IMR-90 (cell line): ENCODE results near the gene NCAM1. TPM values are rescaled to one million over a fixed set of nuclear protein-coding genes. Genes with fewer than 3 reads are reported as not detected.

Experiments
- ATAC-seq: fragments of 200-7000 bp; cut with Tn5 transposase; 2 replicates; pipeline ENCODE4 v1.9.1; 2020; ENCODE audit warnings: low read depth, mild to moderate bottlenecking, moderate library complexity
- BruUV-seq: library from RNA; stranded (reverse); fragments of 400-500 nt; replicated peaks from 2 replicates; lab custom pipeline; 2021; lab: Mats Ljungman, UMichigan
- CTCF ChIA-PET: fragments of 300-600 bp; formaldehyde crosslinking; extraction: SDS; loops from one replicate; lab custom pipeline; 2021; ENCODE audit warnings: antibody characterized with exemption; lab: Yijun Ruan, JAX
- POLR2A ChIA-PET: fragments of 300-600 bp; sonication (Branson Sonifier 250); formaldehyde crosslinking; loops from one replicate; lab custom pipeline; 2022; ENCODE audit warnings: antibody characterized with exemption; ENCODE audit not compliant: unreplicated experiment; lab: Charles Lee
- DNase-seq: peaks from one replicate; pipeline ENCODE4 v3.0.0; 2013
- H2AFZ ChIP-seq: replicated peaks from 2 replicates; pipeline ENCODE3; 2013; ENCODE audit warnings: low read length, mild to moderate bottlenecking; ENCODE audit not compliant: poor library complexity
- H2AK5ac ChIP-seq: 2 replicates; pipeline ENCODE4 v1.6.1; 2013; ENCODE audit warnings: low read depth, low read length, inconsistent platforms
- H2AK9ac ChIP-seq: replicated peaks from 2 replicates; pipeline ENCODE3; 2013; ENCODE audit warnings: mild to moderate bottlenecking, low read depth, low read length, moderate library complexity; ENCODE audit not compliant: poor library complexity
- H2BK120ac ChIP-seq: 2 replicates; pipeline ENCODE4 v1.6.1; 2013; ENCODE audit warnings: low read depth, low read length, inconsistent platforms
- H2BK15ac ChIP-seq: 3 replicates; pipeline ENCODE4 v1.6.1; 2013; ENCODE audit warnings: low read depth, low read length, inconsistent platforms
- H2BK20ac ChIP-seq: 2 replicates; pipeline ENCODE4 v1.6.1; 2013; ENCODE audit warnings: low read depth, mild to moderate bottlenecking, inconsistent platforms, low read length, moderate library complexity
- H2BK5ac ChIP-seq: 2 replicates; pipeline ENCODE4 v1.6.1; 2013; ENCODE audit warnings: mild to moderate bottlenecking, low read depth, low read length, inconsistent platforms; ENCODE audit not compliant: poor library complexity, severe bottlenecking
- H3K14ac ChIP-seq: replicated peaks from 2 replicates; pipeline ENCODE4 v1.6.1; 2013; ENCODE audit warnings: low read depth, low read length, inconsistent platforms
- H3K18ac ChIP-seq: 2 replicates; pipeline ENCODE4 v1.6.1; 2013; ENCODE audit warnings: low read depth, low read length, control low read depth
- H3K23ac ChIP-seq: 2 replicates; pipeline ENCODE4 v1.6.1; 2013; ENCODE audit warnings: low read depth, low read length, inconsistent platforms
- H3K27ac ChIP-seq: 2 replicates; pipeline ENCODE4 v1.5.1; 2013; ENCODE audit warnings: mild to moderate bottlenecking, control low read depth, low read length; ENCODE audit not compliant: insufficient read depth
- H3K27me3 ChIP-seq: 2 replicates; pipeline ENCODE4 v1.6.1; 2013; ENCODE audit warnings: low read length; ENCODE audit not compliant: control insufficient read depth, insufficient read depth
- H3K36me3 ChIP-seq: 2 replicates; pipeline ENCODE4 v1.6.1; 2013; ENCODE audit warnings: low read length, mixed read lengths; ENCODE audit not compliant: control insufficient read depth, insufficient read depth
- H3K4ac ChIP-seq: 2 replicates; pipeline ENCODE4 v1.6.1; 2013; ENCODE audit warnings: low read depth, low read length, inconsistent platforms
- H3K4me1 ChIP-seq: 2 replicates; pipeline ENCODE4 v1.6.1; 2013; ENCODE audit warnings: low read length, mixed read lengths; ENCODE audit not compliant: control insufficient read depth, insufficient read depth
- H3K4me2 ChIP-seq: 2 replicates; pipeline ENCODE4 v1.6.1; 2013; ENCODE audit warnings: low read depth, mild to moderate bottlenecking, control low read depth, low read length, moderate library complexity
- H3K4me3 ChIP-seq: 2 replicates; pipeline ENCODE4 v1.5.1; 2013; ENCODE audit warnings: low read depth, mild to moderate bottlenecking, control low read depth, low read length, moderate library complexity; ENCODE audit not compliant: insufficient read depth
- H3K56ac ChIP-seq: 2 replicates; pipeline ENCODE4 v1.6.1; 2013; ENCODE audit warnings: low read length, inconsistent platforms; ENCODE audit not compliant: insufficient read depth; ENCODE audit errors: extremely low read depth
- H3K79me1 ChIP-seq, 2 experiments: 2 replicates each; pipeline ENCODE4 v1.6.1; 2013; ENCODE audit warnings: low read length in 2 of 2, inconsistent platforms in 1 of 2, low read depth in 1 of 2
- H3K9ac ChIP-seq: 2 replicates; pipeline ENCODE4 v1.6.1; 2013; ENCODE audit warnings: low read depth, low read length, control low read depth
- H3K9me1 ChIP-seq: 2 replicates; pipeline ENCODE4 v1.6.1; 2013; ENCODE audit warnings: low read length, inconsistent platforms; ENCODE audit not compliant: insufficient read depth
- H3K9me3 ChIP-seq: 2 replicates; pipeline ENCODE4 v1.6.1; 2013; ENCODE audit warnings: low read length; ENCODE audit not compliant: control insufficient read depth, insufficient read depth
- H4K20me1 ChIP-seq: 2 replicates; pipeline ENCODE4 v1.6.1; 2013; ENCODE audit warnings: low read length, inconsistent platforms; ENCODE audit not compliant: insufficient read depth
- H4K5ac ChIP-seq: 2 replicates; pipeline ENCODE4 v1.6.1; 2013; ENCODE audit warnings: mild to moderate bottlenecking, low read depth, low read length, control low read depth
- H4K8ac ChIP-seq, 2 experiments: 2 replicates each; pipeline ENCODE4 v1.6.1; 2013; ENCODE audit warnings: low read depth in 2 of 2, low read length in 2 of 2, control low read depth in 1 of 2, inconsistent platforms in 1 of 2
- H4K91ac ChIP-seq: 2 replicates; pipeline ENCODE4 v1.6.1; 2013; ENCODE audit warnings: low read depth, low read length, inconsistent platforms; ENCODE audit not compliant: insufficient read depth
- BHLHE40 ChIP-seq: fragments of 150-350 bp; IDR thresholded peaks from 2 replicates; pipeline ENCODE4 v1.6.1; 2016; ENCODE audit warnings: mild to moderate bottlenecking, low read depth, low read length
- CEBPB ChIP-seq: IDR thresholded peaks from 2 replicates; pipeline ENCODE4 v1.6.1; 2012; ENCODE audit warnings: low read depth, low read length, improper control_type of control experiment
- CHD1 ChIP-seq: IDR thresholded peaks from 2 replicates; pipeline ENCODE4 v1.6.1; 2012; ENCODE audit warnings: low read depth, low read length, improper control_type of control experiment
- FOS ChIP-seq: fragments of 150-350 bp; IDR thresholded peaks from 2 replicates; pipeline ENCODE4 v1.6.1; 2016; ENCODE audit warnings: low read depth, low read length
- MAFK ChIP-seq: IDR thresholded peaks from 2 replicates; pipeline ENCODE4 v1.6.1; 2012; ENCODE audit warnings: low read depth, low read length, improper control_type of control experiment
- MAZ ChIP-seq: IDR thresholded peaks from 2 replicates; pipeline ENCODE4 v1.6.1; 2012; ENCODE audit warnings: low read depth, mild to moderate bottlenecking, low read length, improper control_type of control experiment, moderate library complexity, borderline replicate concordance
- NFE2L2 ChIP-seq: fragments of 150-350 bp; IDR thresholded peaks from 2 replicates; pipeline ENCODE4 v1.6.1; 2016; ENCODE audit warnings: low read depth, mild to moderate bottlenecking, low read length
- POLR2A ChIP-seq: IDR thresholded peaks from 2 replicates; pipeline ENCODE4 v1.6.1; 2012; ENCODE audit warnings: mild to moderate bottlenecking, low read depth, low read length
- RAD21 ChIP-seq: IDR thresholded peaks from 2 replicates; pipeline ENCODE4 v1.6.1; 2012; ENCODE audit warnings: low read length, improper control_type of control experiment
- RCOR1 ChIP-seq: IDR thresholded peaks from 2 replicates; pipeline ENCODE4 v1.6.1; 2012; ENCODE audit warnings: mild to moderate bottlenecking, low read length, improper control_type of control experiment; ENCODE audit not compliant: insufficient replicate concordance
- RFX5 ChIP-seq: IDR thresholded peaks from 2 replicates; pipeline ENCODE4 v1.8.0; 2012; ENCODE audit warnings: low read depth, mild to moderate bottlenecking, low read length, moderate library complexity
- WGBS, 2 experiments: methylation state at CpG; one replicate each; pipeline versions ENCODE4 v1.1.5 to v1.1.7; 2013; ENCODE audit warnings: missing lambda C conversion rate in 2 of 2; ENCODE audit not compliant: insufficient read length in 1 of 2; ENCODE audit errors: extremely low coverage in 2 of 2; 5-methylcytosine and 5-hydroxymethylcytosine counted together
- dilution Hi-C: fragments of 300-500 bp; cut with HindIII; formaldehyde crosslinking; loops from one replicate; pipeline ENCODE4 v1.14.3; 2018; ENCODE audit warnings: low sequenced_read_pairs; ENCODE audit not compliant: unreplicated experiment
- in situ Hi-C: fragments of 300-500 bp; cut with MboI; formaldehyde crosslinking; loops from 3 replicates; pipeline ENCODE4 v1.14.3; 2019; ENCODE audit warnings: low sequenced_read_pairs, inconsistent platforms, mixed read lengths
- intact Hi-C: fragments of 100-400 bp; cut with micrococcal nuclease; formaldehyde crosslinking; loops from 2 replicates; pipeline ENCODE4 v1.10.0; 2022
- polyA plus RNA-seq, 3 experiments: library from polyadenylated mRNA; depleted of rRNA; stranded (reverse); fragments of >200 nt; gene quantifications; 2 replicates each; pipeline ENCODE4 v1.2.3, GENCODE V29; 2012; ENCODE audit warnings: low replicate concordance in 1 of 3
- total RNA-seq: library from RNA; depleted of rRNA; stranded (reverse); fragments of >200 nt; gene quantifications from 2 replicates; pipeline ENCODE4 v1.2.3, GENCODE V29; 2012
- TF ChIP-seq, protein P1 (sequence below): fragments of 150-350 bp; IDR thresholded peaks from 2 replicates; pipeline ENCODE4 v1.6.1; 2016; ENCODE audit warnings: low read depth, mild to moderate bottlenecking, low read length, moderate library complexity, borderline replicate concordance
- TF ChIP-seq, protein P2 (sequence below): conservative IDR thresholded peaks from 2 replicates; pipeline ENCODE4 v1.5.1; 2012; ENCODE audit warnings: mild to moderate bottlenecking, low read depth, low read length, improper control_type of control experiment
- TF ChIP-seq, protein P3 (sequence below): fragments of 150-350 bp; IDR thresholded peaks from 2 replicates; pipeline ENCODE4 v1.6.1; 2017; ENCODE audit warnings: mild to moderate bottlenecking, antibody characterized with exemption, low read length, low read depth

NCAM1 gene
- total and polyA plus RNA-seq, 2 of the 4 experiments (the other 2 are of a cell fraction), result 0.09 to 0.18 TPM

DNA sequence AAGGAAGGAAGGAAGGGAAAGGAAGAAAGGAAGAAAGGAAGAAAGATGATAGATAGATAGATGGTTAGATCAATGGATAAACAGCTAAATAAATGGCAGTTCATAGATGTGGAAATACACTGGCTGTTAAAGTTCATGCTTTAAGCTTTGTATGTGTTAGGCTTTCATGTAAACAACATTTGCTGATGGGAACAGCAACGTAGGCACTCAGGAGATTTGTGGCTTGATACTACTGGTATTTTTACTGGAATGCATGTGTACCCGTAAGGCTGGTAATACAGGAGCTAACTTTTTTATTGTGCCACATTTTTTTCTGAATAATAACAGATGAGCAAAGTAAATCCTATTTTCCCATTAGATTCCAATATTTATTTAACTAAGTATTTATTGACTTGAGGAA lies 85.6 kb downstream of the NCAM1 start:
- no peak overlapping the region for H2BK120ac ChIP-seq
- intact Hi-C loops, result no loop called here

More for the DNA sequence above, 85.6 kb downstream of the NCAM1 start:
- Histone ChIP-seq H4K8ac (no peak overlapping the region), H2AK5ac (no peak overlapping the region), H4K5ac (no peak overlapping the region), H4K91ac (no peak overlapping the region), H3K4me3 (no peak overlapping the region), H3K4me2 (no peak overlapping the region), H3K9me1 (no peaks in the 10 kb centered on the region), H2BK15ac (no peak overlapping the region), H2AFZ (no peak overlapping the region), H2BK5ac (no peak overlapping the region), H3K14ac (no peak overlapping the region), H3K27ac (no peak overlapping the region), H3K23ac (no peak overlapping the region), H3K9ac (no peak overlapping the region), H2BK20ac (no peak overlapping the region), H3K4ac (no peak overlapping the region), H3K56ac (no peak overlapping the region), H3K79me1 (no peaks in the 10 kb centered on the region), H3K36me3 (no peaks in the 10 kb centered on the region), H4K20me1 (no peaks in the 10 kb centered on the region), H3K4me1 (no peaks in the 10 kb centered on the region), H3K27me3 (no peaks in the 10 kb centered on the region), H3K18ac (no peak overlapping the region), H2AK9ac (no peak overlapping the region), H3K9me3 (peaks cover 10% of the 10 kb centered on the region)
- dilution Hi-C loops (no loop called here), in situ Hi-C loops (no loop called here)
- TF ChIP-seq CEBPB (no peak), POLR2A (no peak), CHD1 (no peak), NFE2L2 (no peak), RAD21 (no peak), FOS (no peak), RFX5 (no peak), BHLHE40 (no peak), MAZ (no peak), MAFK (no peak), RCOR1 (no peak)
- TF ChIP-seq, protein P1, sequence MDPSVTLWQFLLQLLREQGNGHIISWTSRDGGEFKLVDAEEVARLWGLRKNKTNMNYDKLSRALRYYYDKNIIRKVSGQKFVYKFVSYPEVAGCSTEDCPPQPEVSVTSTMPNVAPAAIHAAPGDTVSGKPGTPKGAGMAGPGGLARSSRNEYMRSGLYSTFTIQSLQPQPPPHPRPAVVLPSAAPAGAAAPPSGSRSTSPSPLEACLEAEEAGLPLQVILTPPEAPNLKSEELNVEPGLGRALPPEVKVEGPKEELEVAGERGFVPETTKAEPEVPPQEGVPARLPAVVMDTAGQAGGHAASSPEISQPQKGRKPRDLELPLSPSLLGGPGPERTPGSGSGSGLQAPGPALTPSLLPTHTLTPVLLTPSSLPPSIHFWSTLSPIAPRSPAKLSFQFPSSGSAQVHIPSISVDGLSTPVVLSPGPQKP, result no peak
- TF ChIP-seq, protein P2, sequence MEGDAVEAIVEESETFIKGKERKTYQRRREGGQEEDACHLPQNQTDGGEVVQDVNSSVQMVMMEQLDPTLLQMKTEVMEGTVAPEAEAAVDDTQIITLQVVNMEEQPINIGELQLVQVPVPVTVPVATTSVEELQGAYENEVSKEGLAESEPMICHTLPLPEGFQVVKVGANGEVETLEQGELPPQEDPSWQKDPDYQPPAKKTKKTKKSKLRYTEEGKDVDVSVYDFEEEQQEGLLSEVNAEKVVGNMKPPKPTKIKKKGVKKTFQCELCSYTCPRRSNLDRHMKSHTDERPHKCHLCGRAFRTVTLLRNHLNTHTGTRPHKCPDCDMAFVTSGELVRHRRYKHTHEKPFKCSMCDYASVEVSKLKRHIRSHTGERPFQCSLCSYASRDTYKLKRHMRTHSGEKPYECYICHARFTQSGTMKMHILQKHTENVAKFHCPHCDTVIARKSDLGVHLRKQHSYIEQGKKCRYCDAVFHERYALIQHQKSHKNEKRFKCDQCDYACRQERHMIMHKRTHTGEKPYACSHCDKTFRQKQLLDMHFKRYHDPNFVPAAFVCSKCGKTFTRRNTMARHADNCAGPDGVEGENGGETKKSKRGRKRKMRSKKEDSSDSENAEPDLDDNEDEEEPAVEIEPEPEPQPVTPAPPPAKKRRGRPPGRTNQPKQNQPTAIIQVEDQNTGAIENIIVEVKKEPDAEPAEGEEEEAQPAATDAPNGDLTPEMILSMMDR, result no peak
- TF ChIP-seq, protein P3, sequence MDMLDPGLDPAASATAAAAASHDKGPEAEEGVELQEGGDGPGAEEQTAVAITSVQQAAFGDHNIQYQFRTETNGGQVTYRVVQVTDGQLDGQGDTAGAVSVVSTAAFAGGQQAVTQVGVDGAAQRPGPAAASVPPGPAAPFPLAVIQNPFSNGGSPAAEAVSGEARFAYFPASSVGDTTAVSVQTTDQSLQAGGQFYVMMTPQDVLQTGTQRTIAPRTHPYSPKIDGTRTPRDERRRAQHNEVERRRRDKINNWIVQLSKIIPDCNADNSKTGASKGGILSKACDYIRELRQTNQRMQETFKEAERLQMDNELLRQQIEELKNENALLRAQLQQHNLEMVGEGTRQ, result no peak
- no peak for ATAC-seq
- no peak for DNase-seq
- POLR2A ChIA-PET, result no interaction called here
- CTCF ChIA-PET, result no interaction called here
- BruUV-seq, result no TSS peak
- WGBS, 2 experiments, result no CpG with 5 or more reads among the region's 2 CpGs
